Thyroid gland (tissue), 4 donors: ENCODE measurements around the gene PAPLN. TPM values are rescaled to one million over a fixed set of nuclear protein-coding genes. Genes with fewer than 3 reads are reported as not detected.

Experiments
- DNase-seq, 2 donors: peaks; one replicate each; pipeline ENCODE4 v3.0.0-alpha.2; 2019
- H3K27ac ChIP-seq, 3 donors: fragments of 200-600 bp; sonication (generic); 1 replicate in 2 of 3; 2 replicates in 1 of 3; pipeline ENCODE4 v1.5.1; 2016 to 2019; ENCODE audit warnings: mild to moderate bottlenecking in 1 of 3, moderate library complexity in 1 of 3
- H3K27me3 ChIP-seq: fragments of 200-600 bp; sonication (generic); one replicate; pipeline ENCODE4 v1.5.1; 2019
- H3K36me3 ChIP-seq, 2 donors: fragments of 200-600 bp; sonication (generic); one replicate each; pipeline ENCODE4 v1.5.1; 2016 to 2019
- H3K4me1 ChIP-seq, 2 donors: fragments of 200-600 bp; sonication (generic); one replicate each; pipeline ENCODE4 v1.5.1; 2017 to 2019
- H3K4me3 ChIP-seq, 3 donors: fragments of 200-600 bp; sonication (generic); replicated peaks in 1 of 3; 1 replicate in 2 of 3; 2 replicates in 1 of 3; pipeline ENCODE4 v1.5.1; 2016; ENCODE audit warnings: mild to moderate bottlenecking in 1 of 3
- H3K9me3 ChIP-seq: fragments of 200-600 bp; sonication (generic); one replicate; pipeline ENCODE4 v1.5.1; 2017
- CTCF ChIP-seq, 6 experiments: fragments of 200-600 bp in 3 of 6; fragments of 450-650 bp in 3 of 6; sonication (generic) in 3 of 6; IDR thresholded peaks; one replicate each; pipeline ENCODE4 v1.5.1; 2016 to 2019; ENCODE audit warnings: antibody characterized with exemption in 6 of 6, mild to moderate bottlenecking in 2 of 6, inconsistent platforms in 1 of 6, moderate library complexity in 1 of 6
- POLR2A ChIP-seq, 2 donors: fragments of 450-650 bp; IDR thresholded peaks; one replicate each; pipeline ENCODE4 v1.6.1; 2017; ENCODE audit warnings: antibody characterized with exemption in 2 of 2, mild to moderate bottlenecking in 2 of 2, moderate library complexity in 1 of 2
- WGBS, 2 donors: methylation state at CpG; one replicate each; pipeline ENCODE4 v1.1.5; 2017; 5-methylcytosine and 5-hydroxymethylcytosine counted together
- intact Hi-C: fragments of 100-400 bp; cut with DNase I; formaldehyde crosslinking; loops from one replicate; pipeline ENCODE4 v1.15.1; 2023
- total RNA-seq, 4 donors: library from RNA; depleted of rRNA; stranded (reverse); fragments of >200 nt; gene quantifications; one replicate each; pipeline ENCODE4 v1.2.3, GENCODE V29; 2016

Gene PAPLN
- total RNA-seq, 4 donors from 2014 or later: 23.2 to 82.8 (median 48.4) TPM

- peak in 1 of 2 donors; percentile 31 for DNase-seq
- intact Hi-C loops: no loop called here
- no peak for TF ChIP-seq CTCF (IDR thresholded peaks at IDR 0.05)
- TF ChIP-seq POLR2A (IDR thresholded peaks at IDR 0.05): no peak
- Histone ChIP-seq H3K9me3 (no peaks in the 10 kb centered on the region), H3K27me3 (no peaks in the 10 kb centered on the region), H3K4me1 (peaks cover 0 to 23% of the 10 kb centered on the region in 2 donors), H3K4me3 (no peak overlapping the region), H3K27ac (no peak overlapping the region), H3K36me3 (peaks cover 25 to 29% of the 10 kb centered on the region in 2 donors)
- WGBS, 2 donors: 75 to 94% methylated on average over 5 of the region's 5 CpGs
Measured at GRCh38 chr14:73220634-73221033, 16.7 kb upstream of the PAPLN start.

GRCh38 chr14:73221945-73222344 is 15.4 kb upstream of the PAPLN start:
- no peaks in the 10 kb centered on the region for H3K9me3 ChIP-seq
- H3K4me1 ChIP-seq: peaks cover 0 to 23% of the 10 kb centered on the region in 2 donors
- intact Hi-C loops: no loop called here
- 77 to 86% methylated on average over 2 of the region's 2 CpGs for WGBS, 2 donors
- no peak for DNase-seq
- H3K27me3 ChIP-seq: no peaks in the 10 kb centered on the region
- H3K4me3 ChIP-seq: no peak overlapping the region
- H3K36me3 ChIP-seq: peaks cover 25 to 26% of the 10 kb centered on the region in 2 donors
- H3K27ac ChIP-seq: no peak overlapping the region
- no peak for TF ChIP-seq POLR2A (IDR thresholded peaks at IDR 0.05)
- TF ChIP-seq CTCF (IDR thresholded peaks at IDR 0.05): no peak

GRCh38 chr14:73223049-73223448 is 14.3 kb upstream of the PAPLN start:
- H3K4me3 ChIP-seq: no peak overlapping the region
- H3K27ac ChIP-seq: peak overlapping the region in 1 of 3 donors; percentile 17
- TF ChIP-seq POLR2A (IDR thresholded peaks at IDR 0.05) (no peak), CTCF (IDR thresholded peaks at IDR 0.05) (no peak)
- H3K27me3 ChIP-seq: no peaks in the 10 kb centered on the region
- H3K9me3 ChIP-seq: no peaks in the 10 kb centered on the region
- intact Hi-C loops: no loop called here
- H3K36me3 ChIP-seq: peaks cover 18 to 19% of the 10 kb centered on the region in 2 donors
- 65 to 75% methylated on average over 5 of the region's 5 CpGs for WGBS, 2 donors
- DNase-seq: no peak
- H3K4me1 ChIP-seq: peaks cover 0 to 25% of the 10 kb centered on the region in 2 donors

- no peak for DNase-seq
- Histone ChIP-seq H3K27ac (peak overlapping the region in 1 of 3 donors; percentile 57), H3K36me3 (peaks cover 0 to 4% of the 10 kb centered on the region in 2 donors), H3K4me3 (no peak overlapping the region), H3K4me1 (peaks cover 0 to 33% of the 10 kb centered on the region in 2 donors), H3K27me3 (no peaks in the 10 kb centered on the region), H3K9me3 (no peaks in the 10 kb centered on the region)
- WGBS, 2 donors: 91% methylated on average over 4 of the region's 4 CpGs
- TF ChIP-seq POLR2A (IDR thresholded peaks at IDR 0.05): no peak
- TF ChIP-seq CTCF (IDR thresholded peaks at IDR 0.05): no peak
- intact Hi-C loops: no loop called here
Measured at GRCh38 chr14:73225496-73225895, 11.8 kb upstream of the PAPLN start.

GRCh38 chr14:73227812-73228781 is 9.2 kb upstream of the PAPLN start:
- Histone ChIP-seq H3K4me1 (peaks cover 0 to 30% of the 10 kb centered on the region in 2 donors), H3K27ac (peak overlapping the region in 1 of 3 donors; percentile 17), H3K4me3 (no peak overlapping the region), H3K36me3 (peaks cover 0 to 1% of the 10 kb centered on the region in 2 donors), H3K27me3 (no peaks in the 10 kb centered on the region), H3K9me3 (no peaks in the 10 kb centered on the region)
- no peak for TF ChIP-seq POLR2A (IDR thresholded peaks at IDR 0.05)
- TF ChIP-seq CTCF (IDR thresholded peaks at IDR 0.05): no peak
- intact Hi-C loops: no loop called here
- 61 to 65% methylated on average over 25 of the region's 25 CpGs for WGBS, 2 donors
- DNase-seq: peak in 1 of 2 donors; percentile 20
